Cerebellar cortex (tissue), 1 donor: ENCODE results near the gene LIN9.
"Not testable (repeated sequence)": the region's sequence is repeated elsewhere in the genome, so short reads cannot be mapped to it uniquely, and the experiment has no call there.

Experiments
- DNase-seq: peaks from one replicate; pipeline ENCODE4 v3.0.0-alpha.2; 2015; ENCODE audit warnings: low spot score

LIN9 gene

GRCh38 chr1:226274138-226274537 is 34.8 kb downstream of the LIN9 start:
- DNase-seq = no peak

- peak; percentile 44 for DNase-seq
Measured at GRCh38 chr1:226272233-226272902, 36.6 kb downstream of the LIN9 start.

- DNase-seq = no peak
Measured at GRCh38 chr1:226268421-226269124, 40.4 kb downstream of the LIN9 start.

- no peak for DNase-seq
Measured at GRCh38 chr1:226261818-226262217, 47.1 kb downstream of the LIN9 start.

- DNase-seq = no peak
Measured at GRCh38 chr1:226255380-226255779, 53.6 kb downstream of the LIN9 start.

GRCh38 chr1:226253933-226254332 is 55.0 kb downstream of the LIN9 start:
- no peak for DNase-seq

GRCh38 chr1:226252841-226253240 is 56.1 kb downstream of the LIN9 start:
- DNase-seq = not testable (repeated sequence)

GRCh38 chr1:226250511-226250910 is 58.5 kb downstream of the LIN9 start:
- DNase-seq = no peak

- DNase-seq = no peak
Measured at GRCh38 chr1:226248796-226249195, 60.2 kb downstream of the LIN9 start.

GRCh38 chr1:226248091-226248490 is 60.9 kb downstream of the LIN9 start:
- DNase-seq = no peak

GRCh38 chr1:226239421-226239820 is 69.5 kb downstream of the LIN9 start:
- DNase-seq = no peak

GRCh38 chr1:226236826-226237225 is 72.1 kb downstream of the LIN9 start:
- no peak for DNase-seq

GRCh38 chr1:226233806-226234205 is 75.2 kb downstream of the LIN9 start:
- no peak for DNase-seq

GRCh38 chr1:226233293-226233692 is 75.7 kb downstream of the LIN9 start:
- DNase-seq = no peak

- no peak for DNase-seq
Measured at GRCh38 chr1:226226601-226227000, 82.4 kb downstream of the LIN9 start.

GRCh38 chr1:226223786-226224244 is 85.1 kb downstream of the LIN9 start:
- DNase-seq = no peak

GRCh38 chr1:226223157-226223785 is 85.7 kb downstream of the LIN9 start, which contains the start of gene MIXL1:
MIXL1 (plus strand) TSS chr1:226223664; CDS start chr1:226223682, 18 bp downstream.
- DNase-seq = no peak

GRCh38 chr1:226222686-226223085 is 86.3 kb downstream of the LIN9 start:
- DNase-seq = no peak

GRCh38 chr1:226220473-226221189 is 88.3 kb downstream of the LIN9 start:
- DNase-seq = no peak

- DNase-seq = no peak
Measured at GRCh38 chr1:226217273-226217672, 91.7 kb downstream of the LIN9 start.

- DNase-seq = no peak
Measured at GRCh38 chr1:226216056-226216455, 92.9 kb downstream of the LIN9 start.

GRCh38 chr1:226215239-226215638 is 93.7 kb downstream of the LIN9 start:
- DNase-seq = no peak
